Stimulated activated CD8-positive, alpha-beta memory T cell treated with anti-CD3 and anti-CD28 coated beads, Interleukin-15, amount 100 ng/mL, for 1 hour (primary cell): ENCODE data around the gene MYRIP.

Experiments used
- DNase-seq: peaks from one replicate; pipeline ENCODE4 v3.0.0-alpha.2; 2020; ENCODE audit warnings: low read depth

MYRIP gene

DNA sequence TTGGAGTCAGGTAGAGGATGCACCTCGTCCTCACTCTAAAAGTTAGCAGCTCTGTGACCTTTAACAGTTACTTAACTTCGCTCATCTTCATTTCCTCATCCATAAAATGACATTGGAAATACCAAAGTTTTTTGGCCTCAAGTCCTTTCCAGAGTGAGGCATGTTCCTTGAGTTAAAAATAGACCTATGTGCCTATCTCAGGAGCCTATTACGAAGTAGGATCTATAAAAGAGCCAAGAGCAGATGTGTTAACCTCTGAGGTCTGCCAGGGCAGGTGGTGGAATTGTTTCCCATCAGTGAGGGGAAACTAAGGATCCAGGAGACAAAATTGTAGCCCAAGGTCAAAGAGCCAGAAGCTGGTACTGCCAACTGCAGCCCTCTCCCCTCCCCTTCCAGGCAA is 379.7 kb downstream of the MYRIP start:
- DNase-seq, result no peak

- DNase-seq, result no peak
Observed at GRCh38 chr3:40190056-40190455, 380.6 kb downstream of the MYRIP start.

DNA sequence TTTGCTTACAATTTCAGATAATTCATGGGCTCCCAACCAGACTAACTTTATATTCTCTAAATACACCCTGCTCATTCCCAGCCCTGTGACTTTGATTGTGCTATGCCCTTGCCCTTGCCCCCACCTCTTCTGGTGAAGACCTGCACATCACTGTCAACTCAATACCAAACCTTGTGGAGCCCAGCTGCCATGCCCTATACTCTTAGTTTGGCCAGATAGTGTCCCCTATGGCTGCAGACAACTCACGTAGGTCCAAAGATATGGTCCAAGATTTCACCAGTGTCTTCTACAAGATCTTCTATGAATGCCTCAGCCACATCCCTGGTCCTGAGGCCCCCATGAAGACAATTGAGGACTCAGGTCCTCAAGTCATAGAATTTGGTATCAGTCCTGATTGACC is 381.8 kb downstream of the MYRIP start:
- DNase-seq, result no peak

- DNase-seq, result peak; percentile 32
Observed at GRCh38 chr3:40191850-40192448, 382.5 kb downstream of the MYRIP start.

DNA sequence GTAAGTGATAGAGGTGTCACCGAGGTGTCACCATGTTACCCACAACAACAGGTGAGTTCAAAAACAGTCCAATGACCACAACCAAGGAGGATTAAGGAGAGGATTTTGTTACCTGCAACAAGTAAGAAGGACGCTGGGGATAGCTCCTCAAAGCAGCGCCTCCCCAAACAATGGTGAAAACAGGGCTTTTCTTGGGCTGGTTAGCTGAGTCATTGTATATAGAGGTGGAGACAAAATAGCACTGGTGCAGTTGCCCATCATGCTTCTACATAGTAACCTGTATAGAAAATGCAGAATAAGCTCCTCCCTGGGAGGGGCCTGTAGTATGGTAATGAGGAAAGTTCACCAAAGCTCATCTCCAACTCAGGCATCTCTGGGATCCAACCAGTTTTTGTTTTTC is 383.2 kb downstream of the MYRIP start:
- DNase-seq, result no peak

- no peak for DNase-seq
Observed at GRCh38 chr3:40196966-40197365, 387.6 kb downstream of the MYRIP start.

GRCh38 chr3:40200692-40201316 is 391.4 kb downstream of the MYRIP start:
- DNase-seq, result no peak

- DNase-seq, result no peak
Observed at GRCh38 chr3:40201770-40202169, 392.4 kb downstream of the MYRIP start.

GRCh38 chr3:40206522-40206921 is 397.1 kb downstream of the MYRIP start:
- no peak for DNase-seq

DNA sequence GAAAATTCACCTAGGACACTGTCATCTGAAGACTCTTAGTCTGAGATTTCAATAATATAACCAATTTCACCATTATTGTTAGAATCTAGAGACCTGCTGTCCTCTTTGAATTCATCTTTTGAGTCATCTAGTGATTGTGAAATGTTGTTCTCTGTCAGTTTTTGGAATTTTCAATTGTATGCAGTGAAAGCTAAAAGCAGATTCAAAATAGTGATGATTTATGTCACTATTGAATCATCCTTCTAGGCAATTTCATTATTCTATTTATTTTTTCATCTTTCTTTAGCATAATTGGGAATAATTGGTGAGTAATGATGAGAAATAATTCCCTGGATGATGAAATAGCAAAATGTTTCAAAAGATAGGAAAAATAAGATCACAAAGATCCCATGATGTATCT is 398.4 kb downstream of the MYRIP start:
- no peak for DNase-seq

DNA sequence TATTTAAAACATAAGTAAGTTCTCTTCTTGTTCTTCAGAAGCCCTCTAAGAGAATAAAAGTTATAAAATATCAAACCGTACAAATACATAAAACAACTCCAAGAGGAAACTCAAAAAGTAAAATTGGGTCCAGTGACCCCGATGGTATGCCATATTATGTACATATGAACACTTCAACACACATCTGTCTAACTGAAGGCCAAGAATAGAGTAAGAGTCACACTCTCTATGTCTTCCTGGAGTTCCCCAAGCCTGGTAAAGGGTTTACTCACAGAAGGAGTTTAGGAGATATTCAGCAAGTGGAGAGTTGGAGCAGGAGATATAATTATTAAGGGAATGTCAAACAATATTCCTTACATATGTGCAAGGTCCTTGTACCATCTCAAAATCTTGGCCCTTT is 398.8 kb downstream of the MYRIP start:
- no peak for DNase-seq

DNA sequence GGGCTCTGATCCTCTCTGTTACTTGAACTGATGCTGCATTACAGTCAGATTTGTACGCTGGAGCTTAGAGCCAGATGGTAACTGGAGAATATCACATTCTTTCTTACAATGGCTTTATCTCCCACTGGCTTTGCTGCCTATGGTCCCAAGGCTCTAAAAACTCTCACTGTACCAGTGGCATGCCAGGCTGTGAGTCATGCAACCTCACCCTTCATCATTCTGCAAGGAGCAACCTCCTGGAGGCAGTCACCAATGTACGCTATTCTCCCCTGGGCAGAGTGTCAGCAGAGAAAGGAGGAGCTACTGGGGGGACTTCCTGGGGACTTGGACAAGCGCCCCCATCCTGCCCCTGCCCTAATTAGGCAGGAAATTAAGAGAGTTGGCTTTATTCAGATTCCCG is 402.2 kb downstream of the MYRIP start:
- no peak for DNase-seq

- no peak for DNase-seq
Observed at GRCh38 chr3:40213556-40213955, 404.1 kb downstream of the MYRIP start.

DNA sequence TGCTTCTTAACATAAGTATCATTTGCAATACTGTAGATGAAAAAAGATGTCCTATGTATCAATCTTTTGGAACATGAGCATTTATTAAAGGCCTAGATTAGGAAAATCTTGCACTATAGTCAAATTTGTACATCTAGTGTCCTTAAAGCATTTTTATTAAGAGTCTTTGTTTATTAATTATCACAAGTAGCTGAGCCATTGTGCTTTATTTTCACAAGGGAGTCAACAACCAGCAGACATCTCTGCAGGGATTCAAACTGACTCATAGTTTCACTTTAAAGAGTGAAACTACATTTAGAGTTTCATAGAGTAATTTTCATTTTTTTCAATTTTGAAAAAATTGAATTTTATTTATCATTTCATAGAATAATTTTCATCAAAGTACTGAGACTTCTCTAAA is 405.6 kb downstream of the MYRIP start:
- no peak for DNase-seq

DNA sequence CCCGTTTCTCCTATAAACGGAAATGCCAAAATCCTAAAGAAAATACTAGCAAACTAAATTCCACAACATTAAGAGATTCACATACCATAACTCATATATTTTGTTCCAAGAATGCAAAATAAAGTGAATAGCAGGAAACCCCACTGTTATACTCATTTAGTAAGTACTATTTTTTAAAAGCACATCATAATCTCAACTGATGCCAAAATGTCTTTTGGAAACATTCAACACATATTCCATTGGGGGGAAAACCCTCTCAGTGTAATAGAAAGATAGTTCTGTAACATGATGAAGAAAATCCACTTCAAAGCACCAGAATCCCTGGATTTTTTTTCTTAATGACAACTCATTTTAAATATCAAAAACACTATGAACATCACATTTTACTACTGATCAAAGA is 407.1 kb downstream of the MYRIP start:
- no peak for DNase-seq

GRCh38 chr3:40223856-40224255 is 414.4 kb downstream of the MYRIP start:
- no peak for DNase-seq

DNA sequence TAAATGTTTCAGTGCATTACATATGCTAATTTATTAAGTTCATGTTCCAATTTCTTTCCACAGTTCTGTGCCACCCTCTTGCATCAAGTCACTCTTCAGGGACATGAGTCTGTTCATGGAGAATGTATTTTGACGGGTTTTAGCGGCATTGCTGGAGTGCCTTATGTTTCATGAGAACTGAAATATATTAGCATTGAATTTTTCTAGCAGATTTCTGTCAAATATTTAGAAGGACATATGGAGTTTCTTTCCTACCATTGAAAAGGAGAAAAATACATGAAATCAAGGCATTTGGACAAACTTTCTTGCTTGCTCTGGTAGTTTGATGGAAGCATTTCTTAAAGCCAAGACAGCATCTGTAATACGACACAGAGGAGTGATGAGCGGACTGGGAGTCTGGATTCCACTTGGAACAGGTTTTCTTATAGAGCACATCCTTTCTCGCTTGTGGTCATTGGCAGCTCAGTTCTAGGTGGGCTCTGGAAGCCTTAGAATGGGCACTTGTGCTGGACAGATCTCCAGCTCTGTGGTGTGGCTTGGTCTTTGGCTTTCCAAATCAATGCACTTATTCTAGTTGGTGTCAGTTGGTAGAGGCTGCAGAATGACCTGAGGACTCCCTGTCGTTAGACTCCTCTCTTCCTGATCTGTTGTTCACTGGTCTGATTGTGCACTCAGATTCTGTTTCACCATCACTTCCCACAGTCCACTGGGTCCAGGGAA is 415.5 kb downstream of the MYRIP start:
- DNase-seq, result no peak

- no peak for DNase-seq
Observed at GRCh38 chr3:40226636-40227035, 417.2 kb downstream of the MYRIP start.

DNA sequence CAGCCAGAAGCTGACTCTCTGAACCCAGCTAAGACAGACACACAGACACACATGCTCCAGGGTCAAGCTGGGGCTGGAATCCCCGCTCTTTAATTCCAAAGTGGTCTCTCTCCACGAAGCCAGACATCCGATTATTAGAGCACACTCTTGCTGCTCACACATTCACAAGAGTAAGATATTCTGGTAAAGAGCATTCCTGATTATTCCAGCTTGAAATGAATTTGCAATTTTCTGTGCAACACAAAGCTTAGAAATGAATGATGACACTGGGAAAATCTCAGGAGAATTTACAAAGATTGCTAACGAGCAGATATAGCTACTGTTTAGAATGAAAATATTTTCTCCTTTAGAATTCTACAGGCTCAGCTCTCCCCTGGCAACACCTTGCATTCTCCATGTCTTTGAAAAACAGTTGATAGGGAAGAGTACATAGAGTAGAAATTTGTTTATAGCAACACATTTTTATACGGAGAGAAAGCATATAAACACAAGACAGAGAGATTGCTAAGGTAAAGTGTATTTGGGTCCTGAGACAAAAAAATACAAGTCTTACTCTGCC is 419.5 kb downstream of the MYRIP start:
- no peak for DNase-seq

- DNase-seq, result no peak
Observed at GRCh38 chr3:40229386-40229785, 420.0 kb downstream of the MYRIP start.

DNA sequence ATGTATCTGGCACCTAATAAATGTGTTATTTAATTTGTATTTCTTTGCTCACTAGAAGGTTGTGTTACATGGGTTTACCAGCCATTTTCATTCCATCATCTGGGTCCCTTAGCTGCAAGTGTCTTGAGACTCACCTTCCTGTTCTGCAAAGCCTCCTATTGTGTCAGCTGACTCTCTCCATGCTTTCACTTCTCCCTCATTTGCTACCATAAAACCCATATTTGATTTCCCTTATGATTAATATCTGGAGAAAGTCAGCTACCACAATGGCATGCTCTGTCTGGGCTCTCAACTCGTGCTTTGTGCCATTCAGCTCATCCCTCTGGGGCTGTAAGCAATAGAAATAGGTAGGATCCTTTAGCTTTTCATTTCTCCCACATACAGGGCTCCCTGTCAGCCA is 420.6 kb downstream of the MYRIP start:
- DNase-seq, result no peak

- DNase-seq, result no peak
Observed at GRCh38 chr3:40230382-40230781, 421.0 kb downstream of the MYRIP start.

GRCh38 chr3:40232626-40233025 is 423.2 kb downstream of the MYRIP start:
- no peak for DNase-seq
